ENCODE measurements around the gene CSTPP1.

- TF ChIP-seq, protein P1, sequence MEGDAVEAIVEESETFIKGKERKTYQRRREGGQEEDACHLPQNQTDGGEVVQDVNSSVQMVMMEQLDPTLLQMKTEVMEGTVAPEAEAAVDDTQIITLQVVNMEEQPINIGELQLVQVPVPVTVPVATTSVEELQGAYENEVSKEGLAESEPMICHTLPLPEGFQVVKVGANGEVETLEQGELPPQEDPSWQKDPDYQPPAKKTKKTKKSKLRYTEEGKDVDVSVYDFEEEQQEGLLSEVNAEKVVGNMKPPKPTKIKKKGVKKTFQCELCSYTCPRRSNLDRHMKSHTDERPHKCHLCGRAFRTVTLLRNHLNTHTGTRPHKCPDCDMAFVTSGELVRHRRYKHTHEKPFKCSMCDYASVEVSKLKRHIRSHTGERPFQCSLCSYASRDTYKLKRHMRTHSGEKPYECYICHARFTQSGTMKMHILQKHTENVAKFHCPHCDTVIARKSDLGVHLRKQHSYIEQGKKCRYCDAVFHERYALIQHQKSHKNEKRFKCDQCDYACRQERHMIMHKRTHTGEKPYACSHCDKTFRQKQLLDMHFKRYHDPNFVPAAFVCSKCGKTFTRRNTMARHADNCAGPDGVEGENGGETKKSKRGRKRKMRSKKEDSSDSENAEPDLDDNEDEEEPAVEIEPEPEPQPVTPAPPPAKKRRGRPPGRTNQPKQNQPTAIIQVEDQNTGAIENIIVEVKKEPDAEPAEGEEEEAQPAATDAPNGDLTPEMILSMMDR (IDR thresholded peaks at IDR 0.05) = no peak
- TF ChIP-seq ZFX (IDR thresholded peaks at IDR 0.05; ENCODE audit: borderline replicate concordance) = no peak
Observed at GRCh38 chr11:46967962-46968361, 31.4 kb downstream of the CSTPP1 start.

Measured in 22Rv1 (cell line).